LNCaP clone FGC (cell line): ENCODE measurements around the gene AGTPBP1.
A peak's percentile ranks its signal among the peaks of the same experiment; 100 is the strongest.

ENCODE experiments used
- DNase-seq: peaks from one replicate; pipeline ENCODE4 v3.0.0-alpha.2; 2011; ENCODE audit warnings: low read depth
- H3K4me3 ChIP-seq: 2 replicates; pipeline ENCODE4 v1.5.1; 2011; ENCODE audit warnings: mild to moderate bottlenecking, low read depth, low read length, control low read depth
- TF ChIP-seq, protein P1 (sequence below): IDR thresholded peaks from 2 replicates; pipeline ENCODE4 v1.5.1; 2012; ENCODE audit warnings: mild to moderate bottlenecking; ENCODE audit not compliant: control insufficient read depth, insufficient read depth; ENCODE audit errors: extremely low read depth

AGTPBP1 gene

DNA sequence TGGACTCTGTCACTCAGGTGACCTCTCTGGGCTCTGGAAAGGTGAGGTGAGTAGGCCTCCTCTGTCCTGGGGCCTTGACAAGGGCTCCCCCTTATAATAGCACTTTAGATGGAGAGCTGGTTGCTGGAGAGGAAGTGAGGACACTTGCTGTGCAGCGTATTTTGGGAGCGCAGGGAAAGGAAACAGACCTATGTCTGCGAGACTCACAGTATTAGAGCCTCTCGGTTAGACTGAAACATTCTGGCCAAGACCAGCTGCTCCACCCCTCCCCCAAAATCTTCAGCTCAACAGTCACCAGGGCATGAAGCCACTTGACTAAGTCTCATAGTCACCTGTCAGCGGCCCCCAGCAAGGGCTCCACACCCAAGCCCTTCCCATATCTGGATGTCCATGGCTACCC lies 213.6 kb downstream of the AGTPBP1 start:
- TF ChIP-seq, protein P1, sequence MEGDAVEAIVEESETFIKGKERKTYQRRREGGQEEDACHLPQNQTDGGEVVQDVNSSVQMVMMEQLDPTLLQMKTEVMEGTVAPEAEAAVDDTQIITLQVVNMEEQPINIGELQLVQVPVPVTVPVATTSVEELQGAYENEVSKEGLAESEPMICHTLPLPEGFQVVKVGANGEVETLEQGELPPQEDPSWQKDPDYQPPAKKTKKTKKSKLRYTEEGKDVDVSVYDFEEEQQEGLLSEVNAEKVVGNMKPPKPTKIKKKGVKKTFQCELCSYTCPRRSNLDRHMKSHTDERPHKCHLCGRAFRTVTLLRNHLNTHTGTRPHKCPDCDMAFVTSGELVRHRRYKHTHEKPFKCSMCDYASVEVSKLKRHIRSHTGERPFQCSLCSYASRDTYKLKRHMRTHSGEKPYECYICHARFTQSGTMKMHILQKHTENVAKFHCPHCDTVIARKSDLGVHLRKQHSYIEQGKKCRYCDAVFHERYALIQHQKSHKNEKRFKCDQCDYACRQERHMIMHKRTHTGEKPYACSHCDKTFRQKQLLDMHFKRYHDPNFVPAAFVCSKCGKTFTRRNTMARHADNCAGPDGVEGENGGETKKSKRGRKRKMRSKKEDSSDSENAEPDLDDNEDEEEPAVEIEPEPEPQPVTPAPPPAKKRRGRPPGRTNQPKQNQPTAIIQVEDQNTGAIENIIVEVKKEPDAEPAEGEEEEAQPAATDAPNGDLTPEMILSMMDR: no peak
- H3K4me3 ChIP-seq: no peak overlapping the region
- DNase-seq: no peak

DNA sequence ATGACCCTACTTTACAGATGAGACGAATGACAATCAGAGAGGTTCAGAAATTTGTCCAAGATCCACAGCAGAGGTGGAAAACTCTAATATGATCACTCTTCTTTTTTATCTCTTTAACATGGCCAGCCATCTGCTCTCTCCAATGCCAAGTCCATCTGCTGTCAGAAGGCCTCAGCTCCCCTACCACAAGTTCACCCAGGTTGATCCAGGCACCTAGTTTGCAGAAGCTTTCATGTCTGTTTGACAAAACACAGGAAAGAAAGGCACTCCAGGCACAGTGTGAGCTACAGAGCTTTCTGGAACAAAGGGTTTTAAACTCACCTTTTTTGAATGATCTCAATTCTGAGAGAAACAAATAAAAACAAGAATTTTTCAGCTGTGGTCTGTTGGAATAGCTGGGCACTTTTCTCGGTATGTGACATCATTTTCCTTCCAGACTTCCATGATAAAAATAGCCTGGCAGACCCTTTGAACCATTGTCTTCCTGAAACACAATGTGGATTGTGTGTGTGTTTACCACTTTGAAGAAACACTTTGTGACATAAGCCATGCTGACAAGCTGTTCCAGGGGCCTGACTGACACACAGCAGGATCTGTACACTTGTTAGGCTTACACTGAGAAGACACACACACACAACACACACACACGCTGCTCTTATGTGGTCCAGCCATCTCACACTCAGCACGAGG lies 214.3 kb downstream of the AGTPBP1 start:
- H3K4me3 ChIP-seq: no peak overlapping the region
- no peak for DNase-seq
- TF ChIP-seq, protein P1: no peak

DNA sequence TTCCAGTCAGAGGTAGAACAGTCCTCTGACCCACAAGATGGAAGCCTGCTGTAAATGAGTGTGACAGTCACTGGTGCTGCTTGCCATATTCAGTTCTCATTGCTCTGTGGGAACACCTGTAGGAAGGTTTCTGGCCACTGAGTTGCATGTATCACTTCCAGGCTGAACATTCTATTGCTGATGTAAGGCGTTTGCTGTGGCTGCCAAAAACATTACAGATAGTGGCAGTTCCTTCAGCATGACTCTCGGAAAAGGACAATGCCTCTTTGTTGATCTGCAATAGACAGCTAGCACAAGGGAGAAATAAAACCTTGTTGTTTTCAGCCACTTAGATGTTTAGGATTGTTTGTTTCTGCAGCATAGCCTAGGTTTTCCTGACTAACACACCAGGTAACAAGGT lies 217.2 kb downstream of the AGTPBP1 start:
- TF ChIP-seq, protein P1: no peak
- H3K4me3 ChIP-seq: no peak overlapping the region
- DNase-seq: no peak

DNA sequence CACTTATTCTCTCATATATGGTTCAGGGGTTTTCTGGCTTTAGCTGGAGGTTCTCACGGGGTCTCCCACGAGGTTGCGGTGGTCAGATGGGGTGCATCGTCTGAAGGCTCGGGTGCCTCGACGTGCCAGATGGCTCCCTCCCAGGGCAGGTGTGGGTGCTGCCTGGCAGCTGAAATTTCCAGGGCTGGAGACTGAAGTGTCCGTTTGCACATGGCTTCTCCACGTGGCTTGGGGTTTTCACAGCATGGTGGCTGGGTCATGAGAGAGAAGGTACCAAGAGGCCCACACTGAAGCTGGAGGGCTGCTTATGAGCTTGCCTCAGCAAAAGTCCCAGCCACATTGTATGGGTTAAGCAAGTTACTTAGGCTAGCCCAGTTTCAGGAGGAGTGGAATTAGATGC lies 218.6 kb downstream of the AGTPBP1 start:
- H3K4me3 ChIP-seq: no peak overlapping the region
- no peak for DNase-seq
- TF ChIP-seq, protein P1: no peak

DNA sequence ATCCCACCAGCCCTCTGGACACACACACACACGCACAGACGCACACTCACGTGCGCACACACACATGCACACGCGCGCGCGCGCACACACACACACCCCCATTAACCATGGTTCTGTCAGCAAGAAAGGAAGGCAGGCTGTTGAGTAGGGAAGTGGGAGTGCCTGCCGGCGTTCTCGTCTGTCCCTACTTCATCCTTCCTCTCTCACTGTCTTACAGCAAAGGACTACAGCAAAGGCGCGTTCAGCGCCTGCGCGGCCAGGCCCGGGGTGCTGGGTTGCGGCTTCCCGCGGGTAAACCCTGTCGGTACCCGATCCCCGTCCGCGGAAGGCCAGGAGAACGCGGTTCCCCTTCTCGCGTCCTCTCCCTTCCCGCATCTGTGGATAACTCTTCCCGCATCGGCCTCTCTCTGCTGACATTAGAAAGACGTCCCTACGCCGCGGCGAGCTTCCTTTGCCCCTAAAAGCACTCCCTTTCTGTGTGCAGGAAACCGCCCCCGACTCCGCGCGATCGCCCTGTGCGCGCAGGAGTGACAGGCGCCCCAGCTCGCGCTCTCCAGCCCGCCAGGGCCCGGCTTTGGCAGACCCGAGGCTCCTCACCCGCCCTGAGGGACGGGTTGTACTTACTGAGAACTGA lies 219.2 kb downstream of the AGTPBP1 start:
- H3K4me3 ChIP-seq: no peak overlapping the region
- no peak for DNase-seq
- TF ChIP-seq, protein P1: no peak

DNA sequence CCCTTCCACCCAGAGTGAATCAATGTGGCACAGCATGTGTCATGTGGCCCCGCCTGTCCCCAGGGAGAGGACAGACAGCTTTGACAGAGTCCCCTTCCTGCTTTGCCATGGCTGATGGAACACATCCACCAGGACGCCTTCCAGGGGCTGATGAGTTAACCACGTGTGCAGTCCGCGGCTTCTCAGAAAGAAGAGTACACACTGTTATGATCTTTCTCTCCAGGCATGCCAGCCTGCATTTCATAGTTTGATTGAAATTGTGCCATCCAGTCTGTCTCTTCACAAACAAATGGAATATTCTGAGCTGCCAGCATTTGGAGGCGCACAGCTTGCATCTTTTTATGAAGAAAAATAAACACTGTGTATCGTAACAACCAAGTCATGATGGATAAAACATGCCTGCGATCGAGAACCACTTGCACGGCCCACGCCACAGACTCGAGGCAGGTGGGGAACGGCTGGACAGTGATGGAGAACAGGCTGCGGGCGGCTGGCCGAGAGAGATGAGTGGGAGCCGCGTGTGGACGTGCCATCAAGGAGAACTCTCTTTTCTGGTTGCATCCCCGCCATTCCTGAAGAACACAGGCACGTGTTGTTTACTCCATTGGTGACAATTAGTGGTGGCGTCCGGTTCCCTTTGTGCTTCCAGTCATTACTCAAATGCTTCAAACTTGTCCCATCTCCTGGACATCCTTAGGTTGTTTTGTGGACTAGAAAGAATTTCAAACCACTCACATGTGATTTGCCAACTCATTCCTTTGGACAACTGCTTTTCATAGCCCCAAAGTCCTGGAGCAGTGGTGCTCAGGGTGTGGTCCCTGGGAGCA lies 220.2 kb downstream of the AGTPBP1 start:
- H3K4me3 ChIP-seq: no peak overlapping the region
- DNase-seq: peak; percentile 85
- TF ChIP-seq, protein P1: no peak
